ENCODE results near the gene RNF125.
"Not testable (repeated sequence)": the region's sequence is repeated elsewhere in the genome, so short reads cannot be mapped to it uniquely, and the experiment has no call there.

RNF125 gene

GRCh38 chr18:32018331-32019250, at the start of gene RNF125:
Gene RNF125, plus strand, starts transcription at chr18:32018825. Its CDS starts 39 bp downstream, at chr18:32018864.
- peak; percentile 76 for DNase-seq (ENCODE audit: low read depth)

DNA sequence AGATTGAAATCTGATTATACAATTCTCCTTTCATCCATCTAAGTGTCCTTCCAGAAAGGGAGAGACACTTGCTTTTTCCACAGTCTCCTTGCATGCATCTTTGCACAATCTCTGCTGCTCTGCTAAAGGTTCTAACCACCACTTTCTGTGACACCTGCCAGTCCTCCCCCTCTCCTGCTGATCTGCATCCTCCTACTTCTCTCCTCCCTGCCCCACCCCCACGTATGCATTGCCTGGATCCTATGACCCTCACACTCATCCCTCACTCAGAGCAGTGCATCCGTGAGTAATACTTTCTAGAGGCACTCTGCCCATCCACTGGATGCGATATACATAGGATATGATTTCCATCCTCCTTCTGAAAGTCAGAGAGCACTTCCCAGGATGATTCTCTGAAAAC, 48.0 kb upstream of the RNF125 start:
- DNase-seq (ENCODE audit: low read depth), result no peak

GRCh38 chr18:31973929-31974546, 44.6 kb upstream of the RNF125 start:
- DNase-seq (ENCODE audit: low read depth), result no peak

GRCh38 chr18:31976242-31976641, 42.4 kb upstream of the RNF125 start:
- DNase-seq (ENCODE audit: low read depth), result no peak

DNA sequence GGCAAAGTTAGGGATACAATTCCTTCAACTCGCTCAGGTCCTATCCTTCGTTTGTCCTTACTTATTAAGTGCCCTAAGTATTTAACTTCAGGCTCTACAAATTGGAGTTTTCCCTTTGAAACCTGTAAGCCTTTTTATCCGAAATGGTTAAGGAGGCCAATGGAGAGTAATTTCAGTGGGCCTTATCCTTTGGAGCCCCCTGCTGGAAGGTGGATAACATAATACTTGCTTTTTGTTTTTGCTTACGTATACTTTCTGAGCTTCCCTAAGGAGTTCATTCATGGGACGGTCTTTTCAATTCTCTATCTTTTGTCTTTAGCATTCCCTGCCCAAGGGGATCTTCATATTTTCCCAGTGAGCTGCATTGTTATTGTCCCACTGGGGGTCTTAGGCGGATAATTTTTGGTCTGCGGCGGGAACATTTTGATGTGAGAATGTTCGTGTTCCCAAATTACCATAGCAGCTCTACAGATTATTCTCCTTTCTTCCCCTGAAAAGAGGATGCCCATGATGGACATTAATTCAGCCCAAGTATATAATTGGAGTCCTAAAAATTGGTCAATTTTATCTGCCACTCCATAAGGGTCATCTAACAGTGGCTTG, 41.3 kb upstream of the RNF125 start:
- DNase-seq (ENCODE audit: low read depth), result peak; percentile 3

- no peak for DNase-seq (ENCODE audit: low read depth)
Measured at GRCh38 chr18:31978616-31979015, 40.0 kb upstream of the RNF125 start.

DNA sequence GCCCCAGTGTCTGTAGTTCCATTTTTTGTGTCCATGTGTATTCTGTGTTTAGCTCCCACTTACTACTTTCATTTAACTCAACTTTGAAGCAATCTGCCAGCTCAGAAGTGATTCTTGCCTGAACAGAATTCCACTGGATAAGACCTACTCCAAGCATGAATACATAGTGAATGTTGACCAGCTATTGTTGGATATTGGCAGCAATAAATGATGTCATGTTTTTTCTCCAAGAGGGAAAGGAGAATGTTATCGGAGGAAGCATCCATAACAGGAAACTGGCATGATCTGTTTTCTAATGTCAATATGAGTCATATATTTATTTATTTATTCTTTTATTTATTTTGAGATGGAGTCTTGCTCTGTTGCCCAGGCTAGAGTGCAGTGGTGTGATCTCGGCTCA, 38.9 kb upstream of the RNF125 start:
- no peak for DNase-seq (ENCODE audit: low read depth)

DNA sequence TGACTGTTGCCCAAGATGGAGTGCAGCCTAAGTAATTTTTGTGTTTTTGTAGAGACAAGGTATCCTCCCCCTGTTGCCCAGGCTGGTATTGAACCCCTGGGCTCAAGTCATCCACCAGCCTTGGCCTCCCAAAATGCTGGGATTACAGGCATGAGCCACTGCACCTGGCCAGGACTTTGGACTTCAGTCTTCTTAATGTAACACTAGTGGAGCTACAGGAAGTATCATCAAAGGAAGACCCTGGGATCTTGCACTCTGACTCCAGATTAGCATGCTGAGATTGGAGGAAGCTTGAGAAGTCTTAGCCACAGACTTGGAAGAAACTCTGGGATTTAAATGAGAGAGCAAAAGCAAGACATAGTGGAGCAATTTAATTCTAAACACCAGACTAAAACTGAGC, 37.8 kb upstream of the RNF125 start:
- no peak for DNase-seq (ENCODE audit: low read depth)

- no peak for DNase-seq (ENCODE audit: low read depth)
Measured at GRCh38 chr18:31983020-31983419, 35.6 kb upstream of the RNF125 start.

GRCh38 chr18:31983976-31984375, 34.6 kb upstream of the RNF125 start:
- DNase-seq (ENCODE audit: low read depth), result no peak

GRCh38 chr18:31990823-31991222, 27.8 kb upstream of the RNF125 start:
- no peak for DNase-seq (ENCODE audit: low read depth)

- no peak for DNase-seq (ENCODE audit: low read depth)
Measured at GRCh38 chr18:31996007-31996406, 22.6 kb upstream of the RNF125 start.

DNA sequence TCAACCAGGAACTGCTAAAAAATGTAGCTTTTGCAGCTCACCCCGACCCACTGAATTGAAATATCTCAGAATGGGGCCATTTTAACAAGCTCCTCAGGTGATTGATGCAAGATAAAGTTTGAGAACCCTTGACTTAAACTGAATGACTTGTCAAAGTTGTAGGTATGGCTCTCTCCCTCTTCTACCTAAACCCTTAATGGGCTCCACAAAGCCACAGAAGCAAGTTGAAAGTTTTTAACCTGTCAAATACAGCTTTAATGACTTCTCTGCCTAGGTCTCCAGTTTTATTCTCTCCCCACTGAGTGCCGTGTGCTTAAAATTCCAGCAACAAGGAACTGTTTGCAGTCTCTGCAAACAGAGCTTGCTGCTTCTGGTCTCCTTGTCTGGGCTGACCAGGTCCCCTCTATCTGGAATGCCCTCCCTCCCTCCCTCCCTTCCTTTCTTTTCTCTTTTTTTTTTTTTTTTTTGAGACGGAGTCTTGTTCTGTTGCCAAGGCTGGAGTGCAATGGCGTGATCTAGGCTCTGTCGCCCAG, 19.7 kb upstream of the RNF125 start:
- DNase-seq (ENCODE audit: low read depth), result no peak

- not testable (repeated sequence) for DNase-seq (ENCODE audit: low read depth)
Measured at GRCh38 chr18:32001141-32001540, 17.5 kb upstream of the RNF125 start.

- not testable (repeated sequence) for DNase-seq (ENCODE audit: low read depth)
Measured at GRCh38 chr18:32003822-32004221, 14.8 kb upstream of the RNF125 start.

DNA sequence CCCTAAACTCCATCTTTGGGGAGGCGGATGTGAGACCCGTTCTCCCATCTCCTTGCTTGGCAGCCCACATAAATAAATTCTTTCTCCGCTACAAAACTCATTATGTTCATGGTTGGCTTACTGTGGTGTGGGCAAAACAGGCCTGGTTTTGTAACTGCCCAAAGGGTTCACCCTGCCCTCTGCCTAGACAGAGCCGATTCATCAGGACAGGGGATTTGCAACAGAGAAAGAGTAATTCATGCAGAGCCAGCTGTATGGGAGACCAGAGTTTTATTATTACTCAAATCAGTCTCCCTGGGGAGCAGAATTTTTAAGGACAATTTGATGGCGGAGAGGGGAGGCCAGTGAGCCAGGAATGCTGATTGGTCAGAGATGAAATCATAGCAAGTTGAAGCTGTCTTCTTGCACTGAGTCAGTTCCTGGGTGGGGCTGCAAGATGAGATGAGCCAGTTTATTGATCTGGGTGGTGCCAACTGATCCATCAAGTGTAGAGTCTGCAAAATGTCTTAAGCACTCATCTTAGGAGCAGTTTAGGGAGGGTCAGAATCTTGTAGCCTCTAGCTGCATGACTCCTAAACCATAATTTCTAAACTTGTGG, 8.4 kb upstream of the RNF125 start:
- no peak for DNase-seq (ENCODE audit: low read depth)

DNA sequence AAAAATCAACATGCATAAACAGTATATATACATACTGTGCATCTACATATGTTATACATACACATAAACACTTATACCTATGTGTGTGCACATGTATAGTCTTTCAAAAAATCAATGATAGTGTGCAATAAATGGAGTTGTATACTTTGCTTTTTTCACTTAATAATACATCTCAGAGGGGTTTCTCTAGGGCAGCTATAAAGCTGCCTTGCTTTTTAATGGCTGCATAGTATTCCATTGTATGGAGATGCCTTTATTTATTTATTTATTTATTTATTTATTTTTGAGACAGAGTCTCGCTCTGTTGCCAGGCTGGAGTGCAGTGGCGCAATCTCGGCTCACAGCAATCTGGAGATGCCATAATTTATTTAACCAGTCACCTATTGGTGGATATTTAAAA, 7.4 kb upstream of the RNF125 start:
- DNase-seq (ENCODE audit: low read depth), result no peak

DNA sequence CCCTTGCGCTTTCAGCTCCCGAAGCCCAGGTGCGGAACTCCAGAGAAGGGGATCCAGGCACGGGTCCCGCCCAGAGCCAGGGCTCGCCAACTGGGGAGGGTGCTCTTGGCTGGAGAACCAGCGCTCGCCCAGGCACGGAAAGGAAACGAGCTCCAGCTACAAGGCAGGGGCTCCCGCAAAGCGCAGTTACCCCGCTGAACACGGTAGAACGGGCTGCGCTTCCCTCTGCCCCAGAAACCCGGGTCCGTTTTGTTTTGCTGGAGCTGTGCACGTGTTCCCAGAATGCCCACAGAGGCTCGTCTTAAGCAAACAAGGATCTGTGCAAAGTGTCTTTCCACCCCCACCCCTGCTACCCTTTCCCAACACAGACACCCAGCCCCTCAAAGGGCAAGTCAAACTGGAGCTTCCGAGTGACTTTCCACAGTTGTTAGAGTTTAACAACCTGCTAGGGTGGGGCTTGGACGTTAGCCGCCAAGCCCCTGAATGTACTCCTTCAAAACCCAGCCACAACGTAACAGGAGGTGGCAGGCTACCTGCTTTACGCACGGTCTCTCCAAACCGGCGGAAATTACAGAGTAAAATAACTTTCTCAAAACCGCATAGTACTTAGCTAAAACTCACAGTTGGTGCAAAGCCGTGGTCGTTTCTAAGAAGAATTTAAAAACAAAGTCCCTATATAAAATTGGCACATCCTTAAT, 775 bp downstream of the RNF125 start:
- DNase-seq (ENCODE audit: low read depth), result peak; percentile 25

GRCh38 chr18:32019949-32020625, 1.5 kb downstream of the RNF125 start:
- DNase-seq (ENCODE audit: low read depth), result peak; percentile 21

GRCh38 chr18:32021756-32022564, 3.3 kb downstream of the RNF125 start:
- no peak for DNase-seq (ENCODE audit: low read depth)
